ENCODE results near the gene B4GALNT4. TPM values are rescaled to one million over a fixed set of nuclear protein-coding genes. Genes with fewer than 3 reads are reported as not detected.
"Not testable (repeated sequence)": the region's sequence is repeated elsewhere in the genome, so short reads cannot be mapped to it uniquely, and the experiment has no call there.

Gene B4GALNT4
- total RNA-seq, 4 donors from 2014 or later: 7.1 to 22.2 (median 14.1) TPM

DNA sequence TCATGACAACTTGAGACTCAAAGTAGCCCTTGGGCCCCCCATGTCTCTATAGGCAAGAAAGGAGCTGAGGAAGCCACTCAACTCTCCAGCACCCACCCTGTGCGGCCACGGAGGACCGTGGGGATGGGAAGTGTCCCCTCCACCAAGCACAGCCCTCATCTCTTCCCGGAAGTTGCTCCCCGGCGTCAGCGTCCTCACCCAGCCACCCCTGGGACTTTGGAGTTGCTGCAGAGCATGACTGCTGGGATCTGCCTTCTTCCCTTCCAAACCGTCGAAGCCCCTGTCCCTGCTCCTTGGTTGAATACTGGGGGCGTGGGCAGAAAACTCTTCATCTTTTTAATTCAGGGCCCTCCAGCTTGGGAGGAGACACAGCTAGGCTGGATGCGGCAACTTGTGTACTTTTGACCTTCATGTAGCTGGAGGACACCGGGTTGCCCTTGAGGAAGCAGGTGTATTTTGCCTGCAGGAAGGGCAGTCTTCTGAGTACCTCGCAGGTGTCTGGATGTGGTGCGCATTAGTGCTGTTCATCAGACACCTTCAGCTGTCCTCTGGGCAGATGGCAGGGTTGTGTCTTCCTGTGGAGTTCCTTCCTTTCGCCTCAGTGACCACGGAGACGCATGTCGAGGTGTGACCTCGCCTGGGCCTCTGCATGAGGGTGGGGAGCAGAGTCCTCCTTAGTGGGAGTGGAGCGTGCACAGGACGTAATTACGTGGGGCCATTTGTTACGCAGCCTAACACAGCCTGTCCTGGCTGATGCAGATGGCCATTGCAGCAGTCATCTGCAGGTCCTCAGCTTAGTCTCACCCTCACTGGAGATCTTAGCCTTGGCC, 36.4 kb upstream of the B4GALNT4 start:
- H3K4me1 ChIP-seq: peaks cover 0 to 56% (median 23%) of the 10 kb centered on the region in 4 donors
- 91 to 92% methylated on average over 22 to 23 of the region's 23 CpGs for WGBS, 2 donors
- DNase-seq (ENCODE audit: low spot score in 2 of 2): no peak
- no peaks in the 10 kb centered on the region for H3K9me3 ChIP-seq
- H3K36me3 ChIP-seq: no peaks in the 10 kb centered on the region
- H3K27ac ChIP-seq: no peak overlapping the region
- TF ChIP-seq EP300 (IDR thresholded peaks at IDR 0.05) (no peak), POLR2A (IDR thresholded peaks at IDR 0.05) (no peak)
- TF ChIP-seq, protein P1, sequence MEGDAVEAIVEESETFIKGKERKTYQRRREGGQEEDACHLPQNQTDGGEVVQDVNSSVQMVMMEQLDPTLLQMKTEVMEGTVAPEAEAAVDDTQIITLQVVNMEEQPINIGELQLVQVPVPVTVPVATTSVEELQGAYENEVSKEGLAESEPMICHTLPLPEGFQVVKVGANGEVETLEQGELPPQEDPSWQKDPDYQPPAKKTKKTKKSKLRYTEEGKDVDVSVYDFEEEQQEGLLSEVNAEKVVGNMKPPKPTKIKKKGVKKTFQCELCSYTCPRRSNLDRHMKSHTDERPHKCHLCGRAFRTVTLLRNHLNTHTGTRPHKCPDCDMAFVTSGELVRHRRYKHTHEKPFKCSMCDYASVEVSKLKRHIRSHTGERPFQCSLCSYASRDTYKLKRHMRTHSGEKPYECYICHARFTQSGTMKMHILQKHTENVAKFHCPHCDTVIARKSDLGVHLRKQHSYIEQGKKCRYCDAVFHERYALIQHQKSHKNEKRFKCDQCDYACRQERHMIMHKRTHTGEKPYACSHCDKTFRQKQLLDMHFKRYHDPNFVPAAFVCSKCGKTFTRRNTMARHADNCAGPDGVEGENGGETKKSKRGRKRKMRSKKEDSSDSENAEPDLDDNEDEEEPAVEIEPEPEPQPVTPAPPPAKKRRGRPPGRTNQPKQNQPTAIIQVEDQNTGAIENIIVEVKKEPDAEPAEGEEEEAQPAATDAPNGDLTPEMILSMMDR (IDR thresholded peaks at IDR 0.05): no peak
- no peak overlapping the region for H3K4me3 ChIP-seq
- H3K27me3 ChIP-seq: no peaks in the 10 kb centered on the region

DNA sequence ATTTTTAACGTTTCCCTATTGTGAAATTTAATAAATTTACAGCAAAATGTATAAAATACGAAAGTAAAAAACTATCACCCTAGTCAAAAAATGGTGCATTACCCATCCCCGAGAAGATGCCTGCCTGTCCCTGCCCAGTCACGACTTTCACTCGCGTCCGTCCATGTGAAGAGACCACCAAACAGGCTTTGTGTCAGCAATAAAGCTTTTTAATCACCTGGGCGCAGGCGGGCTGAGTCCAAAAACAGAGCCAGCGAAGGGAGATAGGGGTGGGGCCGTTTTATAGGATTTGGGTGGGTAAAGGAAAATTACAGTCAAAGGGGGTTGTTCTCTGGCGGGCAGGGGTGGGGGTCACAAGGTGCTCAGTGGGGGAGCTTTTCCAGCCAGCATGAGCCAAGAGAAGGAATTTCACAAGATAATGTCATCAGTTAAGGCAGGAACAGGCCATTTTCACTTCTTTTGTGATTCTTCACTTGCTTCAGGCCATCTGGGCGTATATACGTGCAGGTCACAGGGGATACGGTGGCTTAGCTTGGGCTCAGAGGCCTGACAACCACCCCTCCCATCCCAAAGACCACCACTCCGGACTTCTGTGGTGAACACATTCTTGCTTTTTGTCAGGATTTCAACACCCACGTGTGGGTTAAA, 35.6 kb upstream of the B4GALNT4 start:
- DNase-seq (ENCODE audit: low spot score in 2 of 2); H3K4me3 ChIP-seq; H3K36me3 ChIP-seq; H3K27me3 ChIP-seq; H3K9me3 ChIP-seq: not testable (repeated sequence)
- 84 to 88% methylated on average over 17 of the region's 17 CpGs for WGBS, 2 donors
- peaks cover 0 to 48% (median 22%) of the 10 kb centered on the region in 4 donors for H3K4me1 ChIP-seq
- peak overlapping the region in 2 of 4 donors; percentile 30 to 89 for H3K27ac ChIP-seq

DNA sequence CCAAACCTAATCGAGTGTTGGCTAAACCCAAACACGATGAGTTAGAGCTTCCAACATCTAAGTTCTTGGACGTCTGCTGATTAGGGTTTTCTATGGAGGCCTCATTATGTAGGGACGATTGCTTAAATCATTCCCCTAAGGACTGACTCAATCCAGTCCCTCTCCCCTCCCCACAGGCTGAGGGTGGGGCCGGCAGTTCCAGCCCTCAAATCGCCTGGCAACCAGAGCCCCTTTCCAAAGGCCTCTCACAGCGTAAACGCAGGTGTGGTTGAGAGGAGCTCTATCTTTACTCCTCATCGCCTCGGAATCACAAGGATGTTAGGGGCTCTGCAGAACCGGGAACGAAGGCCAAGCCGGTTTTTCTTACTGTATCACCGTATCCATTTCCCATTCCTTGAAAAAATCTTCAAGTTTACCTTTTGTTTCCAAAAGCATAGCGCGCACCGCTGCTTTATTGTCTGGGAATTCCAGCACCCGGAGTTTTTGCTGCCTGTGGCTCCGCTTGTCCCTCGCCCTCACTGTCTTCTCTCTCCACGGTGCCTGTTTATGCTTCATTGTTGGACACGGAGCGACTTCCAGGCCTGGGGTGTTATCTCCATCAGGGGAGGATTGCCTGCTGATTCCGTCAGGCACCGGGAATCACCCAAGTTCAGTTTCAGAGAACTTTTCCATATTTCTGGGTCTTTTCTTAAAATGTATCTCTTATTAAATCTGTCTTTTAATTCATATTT, 34.9 kb upstream of the B4GALNT4 start:
- H3K4me3 ChIP-seq: no peak overlapping the region
- no peaks in the 10 kb centered on the region for H3K27me3 ChIP-seq
- 62 to 65% methylated on average over 25 of the region's 25 CpGs for WGBS, 2 donors
- no peak for DNase-seq (ENCODE audit: low spot score in 2 of 2)
- TF ChIP-seq EP300 (IDR thresholded peaks at IDR 0.05) (peak in 1 of 2 donors; percentile 9), POLR2A (IDR thresholded peaks at IDR 0.05) (no peak)
- H3K4me1 ChIP-seq: peaks cover 0 to 48% (median 21%) of the 10 kb centered on the region in 4 donors
- H3K27ac ChIP-seq: peak overlapping the region in 3 of 4 donors; percentile 6 to 89 (median 30)
- H3K36me3 ChIP-seq: no peaks in the 10 kb centered on the region
- no peaks in the 10 kb centered on the region for H3K9me3 ChIP-seq

DNA sequence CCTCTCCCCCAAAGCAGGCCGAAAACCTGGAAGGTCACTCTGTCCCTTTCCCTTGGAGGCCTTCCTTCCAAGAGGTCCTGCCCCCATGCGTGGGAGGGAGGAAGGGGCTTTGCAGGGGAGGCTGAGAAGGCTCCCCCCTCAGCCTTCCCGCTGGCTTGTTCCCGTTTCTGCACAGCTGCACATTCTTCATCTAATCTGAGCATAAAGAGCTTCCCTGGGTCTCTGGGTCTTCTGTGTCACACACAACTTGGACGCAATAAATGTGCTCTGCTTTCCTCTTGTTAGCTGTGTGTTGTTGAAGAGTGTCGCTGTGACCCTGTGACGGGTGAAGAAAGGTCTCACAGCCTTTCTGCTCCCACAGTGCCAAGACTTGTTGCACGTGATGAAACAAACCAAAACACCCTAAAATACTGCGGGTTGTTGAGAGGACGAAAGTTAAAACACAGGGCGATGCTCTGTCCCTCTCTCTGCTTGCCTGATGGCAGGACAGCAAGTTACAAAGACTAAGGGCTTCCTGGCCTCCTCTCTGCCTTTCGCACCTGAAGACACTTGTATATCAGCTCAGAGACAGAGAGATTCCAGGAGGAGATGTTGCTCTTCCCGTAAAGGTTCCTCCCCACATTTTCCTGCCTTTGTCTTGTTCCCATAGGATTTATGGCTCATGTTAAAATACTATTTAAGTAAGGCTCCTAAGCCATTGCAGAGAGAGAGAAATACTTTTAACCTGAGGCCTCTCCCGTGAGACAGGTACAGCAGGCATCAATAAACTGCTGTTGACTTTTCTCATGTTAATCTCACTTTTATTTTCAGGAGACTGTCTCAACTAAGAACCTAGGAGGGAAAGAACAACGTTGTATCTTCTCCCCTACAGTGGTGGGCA, 33.3 kb upstream of the B4GALNT4 start:
- TF ChIP-seq, protein P1 (IDR thresholded peaks at IDR 0.05): peak in 1 of 5 experiments; percentile 8
- TF ChIP-seq EP300 (IDR thresholded peaks at IDR 0.05): peak; percentile 44 to 81
- peak in 1 of 2 donors; percentile 24 for TF ChIP-seq POLR2A (IDR thresholded peaks at IDR 0.05)
- peaks cover 0 to 55% (median 23%) of the 10 kb centered on the region in 4 donors for H3K4me1 ChIP-seq
- no peaks in the 10 kb centered on the region for H3K9me3 ChIP-seq
- no peaks in the 10 kb centered on the region for H3K27me3 ChIP-seq
- 31 to 34% methylated on average over 14 to 15 of the region's 15 CpGs for WGBS, 2 donors
- H3K4me3 ChIP-seq: no peak overlapping the region
- no peak for DNase-seq (ENCODE audit: low spot score in 2 of 2)
- no peaks in the 10 kb centered on the region for H3K36me3 ChIP-seq
- peak overlapping the region; percentile 70 to 94 (median 81) for H3K27ac ChIP-seq

DNA sequence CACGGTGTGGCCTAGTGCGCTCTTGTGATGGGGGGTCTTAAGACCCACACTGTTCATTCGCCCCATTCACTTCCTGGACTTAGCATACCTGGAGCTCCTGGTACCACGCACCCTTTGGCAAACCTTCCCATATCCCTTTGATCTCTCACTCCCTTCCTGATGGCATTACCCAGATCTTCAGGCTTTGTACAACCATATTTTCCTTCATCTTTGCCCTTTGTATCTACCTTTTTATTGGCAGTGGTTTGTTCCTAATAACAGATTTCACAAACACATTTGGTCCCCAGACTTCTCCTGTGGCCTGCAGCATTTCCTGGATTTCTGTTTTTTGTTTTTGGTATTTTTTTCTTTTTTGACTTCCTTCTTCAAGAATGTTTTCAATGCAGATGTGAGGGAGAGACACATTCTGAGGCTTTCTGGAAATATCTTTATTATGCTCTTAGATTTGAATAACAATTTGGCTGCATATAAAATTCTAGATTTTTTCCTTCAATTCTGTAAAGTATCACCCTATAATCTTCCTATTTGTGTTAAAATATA, 32.6 kb upstream of the B4GALNT4 start:
- no peaks in the 10 kb centered on the region for H3K9me3 ChIP-seq
- H3K27ac ChIP-seq: peak overlapping the region; percentile 70 to 94 (median 81)
- no peak for DNase-seq (ENCODE audit: low spot score in 2 of 2)
- no peak overlapping the region for H3K4me3 ChIP-seq
- H3K36me3 ChIP-seq: no peaks in the 10 kb centered on the region
- TF ChIP-seq POLR2A (IDR thresholded peaks at IDR 0.05) (no peak), EP300 (IDR thresholded peaks at IDR 0.05) (no peak)
- H3K4me1 ChIP-seq: peaks cover 0 to 61% (median 23%) of the 10 kb centered on the region in 4 donors
- no peaks in the 10 kb centered on the region for H3K27me3 ChIP-seq
- 81 to 85% methylated on average over 4 of the region's 4 CpGs for WGBS, 2 donors

All from tibial nerve (tissue), 4 donors.